Large intestine (tissue), 3 donors: ENCODE data around the gene TRIM14. TPM values are rescaled to one million over a fixed set of nuclear protein-coding genes. Genes with fewer than 3 reads are reported as not detected.
"Not testable (repeated sequence)": the region's sequence is repeated elsewhere in the genome, so short reads cannot be mapped to it uniquely, and the experiment has no call there.

Experiments
- DNase-seq, 2 donors: peaks; one replicate each; pipeline versions ENCODE4 v3.0.0 to v3.0.0-alpha.2; 2013
- H3K27ac ChIP-seq: one replicate; pipeline ENCODE4 v1.5.1; 2013; ENCODE audit warnings: low read length
- H3K27me3 ChIP-seq: 2 replicates; pipeline ENCODE4 v1.6.1; 2013; ENCODE audit warnings: low read length; ENCODE audit not compliant: control insufficient read depth, insufficient read depth
- H3K36me3 ChIP-seq: 2 replicates; pipeline ENCODE4 v1.6.1; 2013; ENCODE audit warnings: low read length; ENCODE audit not compliant: control insufficient read depth, insufficient read depth
- H3K4me1 ChIP-seq: one replicate; pipeline ENCODE4 v1.6.1; 2013; ENCODE audit warnings: low read length; ENCODE audit not compliant: control insufficient read depth, insufficient read depth
- H3K4me3 ChIP-seq: one replicate; pipeline ENCODE4 v1.5.1; 2013; ENCODE audit warnings: low read length
- H3K9me3 ChIP-seq: one replicate; pipeline ENCODE4 v1.6.1; 2013; ENCODE audit warnings: mild to moderate bottlenecking, low read depth, low read length, moderate library complexity; ENCODE audit not compliant: control insufficient read depth
- WGBS: methylation state at CpG from one replicate; pipeline ENCODE4 v1.1.5; 2013; ENCODE audit warnings: low lambda C conversion rate; ENCODE audit not compliant: insufficient coverage; 5-methylcytosine and 5-hydroxymethylcytosine counted together
- polyA plus RNA-seq: library from polyadenylated mRNA; unstranded; fragments of 120-200 nt; gene quantifications from one replicate; pipeline ENCODE4 v1.2.1, GENCODE V29; 2013

The TRIM14 gene
- polyA plus RNA-seq, 1 donor: 59.2 TPM

- Histone ChIP-seq H3K4me3 (no peak overlapping the region), H3K9me3 (no peaks in the 10 kb centered on the region), H3K27ac (no peak overlapping the region), H3K4me1 (peaks cover 10% of the 10 kb centered on the region), H3K27me3 (no peaks in the 10 kb centered on the region), H3K36me3 (peaks cover 54% of the 10 kb centered on the region)
- WGBS: no CpG with 5 or more reads among the region's 4 CpGs
- no peak for DNase-seq
Measured at GRCh38 chr9:98097836-98098235, 21.2 kb downstream of the TRIM14 start.

GRCh38 chr9:98096091-98096490 lies 22.9 kb downstream of the TRIM14 start:
- peaks cover 59% of the 10 kb centered on the region for H3K36me3 ChIP-seq
- no peak overlapping the region for H3K4me3 ChIP-seq
- DNase-seq: no peak
- no peaks in the 10 kb centered on the region for H3K27me3 ChIP-seq
- H3K27ac ChIP-seq: no peak overlapping the region
- WGBS: no CpG with 5 or more reads among the region's 5 CpGs
- peaks cover 10% of the 10 kb centered on the region for H3K4me1 ChIP-seq
- no peaks in the 10 kb centered on the region for H3K9me3 ChIP-seq

- Histone ChIP-seq H3K27ac (no peak overlapping the region), H3K9me3 (no peaks in the 10 kb centered on the region), H3K4me3 (no peak overlapping the region), H3K4me1 (peaks cover 9% of the 10 kb centered on the region), H3K36me3 (peaks cover 59% of the 10 kb centered on the region), H3K27me3 (no peaks in the 10 kb centered on the region)
- WGBS: no CpG with 5 or more reads among the region's 7 CpGs
- DNase-seq: no peak
Measured at GRCh38 chr9:98095401-98095800, 23.6 kb downstream of the TRIM14 start.

GRCh38 chr9:98094851-98095250 lies 24.2 kb downstream of the TRIM14 start:
- Histone ChIP-seq H3K27ac (no peak overlapping the region), H3K4me3 (no peak overlapping the region), H3K27me3 (no peaks in the 10 kb centered on the region), H3K9me3 (no peaks in the 10 kb centered on the region), H3K36me3 (peaks cover 59% of the 10 kb centered on the region), H3K4me1 (peaks cover 3% of the 10 kb centered on the region)
- WGBS: no CpG with 5 or more reads among the region's 16 CpGs
- no peak for DNase-seq

GRCh38 chr9:98094316-98094715 lies 24.7 kb downstream of the TRIM14 start:
- no CpG with 5 or more reads among the region's 4 CpGs for WGBS
- Histone ChIP-seq H3K4me1 (no peaks in the 10 kb centered on the region), H3K27ac (no peak overlapping the region), H3K9me3 (no peaks in the 10 kb centered on the region), H3K27me3 (no peaks in the 10 kb centered on the region), H3K36me3 (peaks cover 55% of the 10 kb centered on the region), H3K4me3 (no peak overlapping the region)
- DNase-seq: no peak

GRCh38 chr9:98092613-98092931 lies 26.4 kb downstream of the TRIM14 start:
- Histone ChIP-seq H3K36me3 (peaks cover 42% of the 10 kb centered on the region), H3K4me1 (no peaks in the 10 kb centered on the region), H3K27ac (no peak overlapping the region), H3K27me3 (no peaks in the 10 kb centered on the region), H3K9me3 (no peaks in the 10 kb centered on the region), H3K4me3 (no peak overlapping the region)
- DNase-seq: no peak
- 63% methylated on average over 4 of the region's 11 CpGs for WGBS

- 62% methylated on average over 6 of the region's 17 CpGs for WGBS
- Histone ChIP-seq H3K27me3 (no peaks in the 10 kb centered on the region), H3K27ac (no peak overlapping the region), H3K4me3 (no peak overlapping the region), H3K9me3 (peaks cover 2% of the 10 kb centered on the region), H3K36me3 (peaks cover 42% of the 10 kb centered on the region), H3K4me1 (no peaks in the 10 kb centered on the region)
- DNase-seq: no peak
Measured at GRCh38 chr9:98091735-98092612, 27.0 kb downstream of the TRIM14 start.

GRCh38 chr9:98090674-98091073 lies 28.3 kb downstream of the TRIM14 start:
- 100% methylated on average over 1 of the region's 3 CpGs for WGBS
- not testable (repeated sequence) for H3K27me3 ChIP-seq

GRCh38 chr9:98087420-98088354 lies 31.3 kb downstream of the TRIM14 start:
- Histone ChIP-seq H3K36me3 (peaks cover 49% of the 10 kb centered on the region), H3K9me3 (peaks cover 2% of the 10 kb centered on the region), H3K27ac (no peak overlapping the region), H3K27me3 (no peaks in the 10 kb centered on the region), H3K4me3 (no peak overlapping the region), H3K4me1 (peaks cover 11% of the 10 kb centered on the region)
- no CpG with 5 or more reads among the region's 92 CpGs for WGBS
- DNase-seq: peak; percentile 41 to 81

More at GRCh38 chr9:98090674-98091073, 28.3 kb downstream of the TRIM14 start:
- H3K4me3 ChIP-seq, DNase-seq, H3K4me1 ChIP-seq, H3K9me3 ChIP-seq, H3K27ac ChIP-seq: not testable (repeated sequence)
- peaks cover 46% of the 10 kb centered on the region for H3K36me3 ChIP-seq

- H3K4me3 ChIP-seq: no peak overlapping the region
- no peak for DNase-seq
- H3K9me3 ChIP-seq: peaks cover 2% of the 10 kb centered on the region
- H3K27me3 ChIP-seq: no peaks in the 10 kb centered on the region
- no peak overlapping the region for H3K27ac ChIP-seq
- peaks cover 54% of the 10 kb centered on the region for H3K36me3 ChIP-seq
- whole genome bisulfite sequencing: no CpG with 5 or more reads among the region's 4 CpGs
- H3K4me1 ChIP-seq: peaks cover 22% of the 10 kb centered on the region
Measured at GRCh38 chr9:98086461-98086860, 32.6 kb downstream of the TRIM14 start.
